GM19438 (cell line): ENCODE data around the gene REEP1.

ENCODE experiments used
- ATAC-seq: cut with Tn5 transposase; IDR thresholded peaks from one replicate; pipeline ENCODE4 v1.9.1; 2021; ENCODE audit warnings: low read depth; ENCODE audit not compliant: unreplicated experiment

REEP1 gene, protein sequence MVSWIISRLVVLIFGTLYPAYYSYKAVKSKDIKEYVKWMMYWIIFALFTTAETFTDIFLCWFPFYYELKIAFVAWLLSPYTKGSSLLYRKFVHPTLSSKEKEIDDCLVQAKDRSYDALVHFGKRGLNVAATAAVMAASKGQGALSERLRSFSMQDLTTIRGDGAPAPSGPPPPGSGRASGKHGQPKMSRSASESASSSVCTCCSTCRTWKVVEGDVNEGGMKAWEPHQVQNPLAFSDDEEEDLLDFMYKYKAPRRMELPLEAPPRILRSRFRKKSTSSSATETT

DNA sequence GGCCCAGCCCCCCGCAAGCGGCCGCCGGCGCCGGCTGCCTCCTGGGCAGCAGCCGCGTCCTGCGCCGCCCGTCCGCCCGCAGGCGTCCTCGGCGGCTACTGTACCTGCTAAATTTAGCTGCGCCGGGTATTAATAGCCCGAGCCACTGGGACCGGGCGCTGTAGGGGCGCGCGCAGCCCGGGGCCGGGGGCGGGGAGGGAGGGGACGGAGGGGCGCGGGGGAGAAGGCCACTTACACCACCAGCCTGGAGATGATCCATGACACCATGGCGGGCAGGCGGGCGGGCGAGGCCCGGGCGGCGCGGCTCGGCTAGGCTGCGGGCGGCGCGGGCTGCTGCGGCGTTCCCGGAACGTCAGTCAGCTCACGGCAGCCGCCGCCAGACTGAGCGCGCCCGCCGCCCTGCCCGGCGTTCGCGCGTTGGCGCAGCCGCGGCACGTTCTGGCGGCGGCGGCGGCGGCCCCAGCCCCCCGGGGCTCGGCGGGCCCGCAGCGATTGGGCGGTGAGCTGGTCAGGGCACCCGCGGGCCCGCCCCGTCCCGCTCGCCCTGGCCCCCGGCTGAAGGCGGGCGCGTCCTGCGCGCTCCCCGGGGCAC, at the start of gene REEP1:
Gene REEP1, minus strand, starts transcription at position 383 of the 592 bp plus-strand sequence. Its CDS starts 116 bp downstream, at position 267.
- ATAC-seq: no peak

DNA sequence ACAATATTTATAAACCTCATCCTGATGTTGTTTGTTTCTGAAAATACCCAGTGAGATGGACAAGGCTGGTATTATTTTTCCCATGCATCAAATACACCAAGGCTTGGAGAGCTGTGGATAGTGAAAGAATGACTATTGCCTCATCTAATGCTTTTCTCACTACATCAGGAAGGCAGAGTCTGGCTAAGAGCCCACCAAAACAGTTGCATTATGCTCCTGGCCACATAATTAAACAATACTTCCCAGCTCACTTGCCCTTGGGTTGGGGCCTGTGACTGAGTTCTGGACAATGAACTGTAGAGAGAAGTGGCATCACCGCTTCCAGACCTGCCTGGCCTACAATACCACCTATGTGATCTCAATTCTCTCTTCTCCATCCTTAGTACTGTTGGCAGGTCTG, 46.4 kb upstream of the REEP1 start:
- no peak for ATAC-seq

DNA sequence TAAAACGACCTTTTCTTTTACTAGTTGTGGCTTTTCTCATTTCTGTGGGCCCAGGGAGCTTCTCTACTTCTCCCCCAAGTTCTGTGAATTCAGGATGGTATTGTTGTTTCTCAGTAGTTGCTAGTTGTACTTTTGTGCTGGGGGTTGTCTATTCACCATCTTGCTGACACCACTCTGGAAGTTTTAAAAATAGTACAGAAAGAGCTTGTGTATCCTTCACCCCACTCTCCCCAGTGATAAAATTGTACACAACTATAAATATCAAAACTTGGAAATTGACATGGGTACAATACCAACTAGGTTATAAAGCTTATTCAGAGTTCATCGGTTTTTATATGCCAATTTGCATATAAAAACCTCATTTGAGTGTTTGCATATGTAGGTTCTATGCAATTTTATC, 45.3 kb upstream of the REEP1 start:
- ATAC-seq: no peak

DNA sequence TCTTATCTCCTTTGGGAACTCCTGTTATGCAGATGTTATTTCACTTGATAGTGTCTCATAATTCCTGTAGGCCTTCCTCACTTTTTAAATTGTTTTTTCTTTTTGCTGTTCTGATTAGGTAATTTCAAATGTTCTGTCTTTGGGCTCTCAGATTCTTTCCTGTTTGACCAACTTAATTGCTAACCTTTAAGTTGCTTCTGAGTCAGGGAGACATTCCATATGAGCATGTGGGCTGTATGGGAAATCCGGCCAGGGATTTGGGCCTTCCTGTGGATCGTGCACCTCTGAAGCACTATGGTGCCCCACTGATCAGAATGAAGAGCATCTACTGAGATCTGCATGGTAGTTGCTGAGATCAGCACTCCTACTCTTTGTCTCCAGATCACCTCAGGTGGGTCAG, 44.7 kb upstream of the REEP1 start:
- ATAC-seq: no peak

DNA sequence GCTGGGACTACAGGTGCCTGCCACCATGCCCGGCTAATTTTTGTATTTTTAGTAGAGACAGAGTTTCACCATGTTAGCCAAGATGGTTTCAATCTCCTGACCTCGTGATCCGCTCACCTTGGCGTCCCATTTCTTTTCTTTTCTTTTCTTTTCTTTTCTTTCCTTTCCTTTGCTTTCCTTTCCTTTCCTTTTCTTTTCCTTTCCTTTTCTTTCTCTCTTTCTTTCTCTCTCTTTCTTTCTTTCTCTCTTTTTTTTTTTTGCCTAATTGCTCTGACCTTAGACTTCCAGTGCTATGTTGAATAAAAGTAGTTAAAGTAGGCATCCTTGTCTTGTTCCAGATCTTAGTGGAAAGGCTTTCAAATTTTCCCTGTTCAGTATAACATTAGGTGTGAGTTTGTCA, 41.0 kb upstream of the REEP1 start:
- no peak for ATAC-seq

DNA sequence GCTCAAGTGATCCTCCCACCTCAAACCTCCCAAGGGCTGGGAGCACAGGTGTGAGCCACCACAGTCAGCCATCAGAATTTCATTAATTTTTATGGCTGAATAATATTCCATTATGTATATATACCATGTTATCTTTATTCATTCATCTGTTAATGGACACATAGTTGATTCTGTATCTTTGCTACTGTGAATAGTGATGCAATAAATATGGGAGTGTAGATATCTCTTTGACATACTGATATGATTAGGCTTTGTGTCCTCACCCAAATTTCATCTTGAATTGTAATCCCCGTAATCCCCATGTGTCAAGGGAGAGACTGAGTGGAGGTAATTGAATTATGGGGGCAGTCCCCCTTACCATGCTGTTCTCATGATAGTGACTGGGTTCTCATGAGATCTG, 38.2 kb upstream of the REEP1 start:
- ATAC-seq: no peak

DNA sequence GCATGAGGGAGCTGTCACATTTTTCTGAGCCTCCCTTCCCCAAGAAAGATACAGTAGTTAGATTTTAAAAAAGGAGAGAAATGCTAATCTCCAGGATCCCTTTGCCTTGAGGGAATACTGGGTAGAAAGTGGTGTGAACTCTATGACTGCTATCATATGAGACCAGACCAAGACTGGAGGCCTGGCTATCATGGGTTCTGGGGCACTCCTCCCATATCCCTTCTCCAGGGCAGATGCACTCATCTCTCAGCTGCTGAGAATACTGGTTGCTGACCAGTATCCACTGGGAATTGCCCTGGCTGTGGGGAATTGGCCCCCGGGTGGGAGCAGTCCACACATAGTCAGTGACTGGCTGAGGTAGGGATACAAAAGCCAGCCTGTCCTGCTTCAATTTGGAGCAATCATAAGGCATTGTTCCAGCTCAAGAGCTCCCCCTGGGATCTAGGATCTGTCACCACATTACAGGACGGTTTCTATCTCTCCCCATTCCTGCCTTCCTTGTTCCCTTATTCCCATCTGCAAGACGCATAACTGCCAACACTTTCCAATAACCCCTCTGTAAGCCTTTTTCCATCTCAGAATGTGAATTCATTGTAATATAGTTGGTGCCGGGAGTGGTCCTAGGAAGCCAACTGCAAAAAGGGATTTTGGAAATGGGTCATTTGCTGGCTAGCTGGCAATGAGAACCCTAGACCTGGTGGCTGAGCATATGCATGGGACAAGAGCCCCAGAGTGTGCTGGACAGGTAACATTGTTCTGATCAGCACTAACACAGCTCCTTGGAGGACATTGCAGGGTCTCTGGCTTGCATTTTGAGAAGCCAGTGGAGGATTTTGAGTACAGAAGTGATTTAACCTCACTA, 35.4 kb upstream of the REEP1 start:
- no peak for ATAC-seq

DNA sequence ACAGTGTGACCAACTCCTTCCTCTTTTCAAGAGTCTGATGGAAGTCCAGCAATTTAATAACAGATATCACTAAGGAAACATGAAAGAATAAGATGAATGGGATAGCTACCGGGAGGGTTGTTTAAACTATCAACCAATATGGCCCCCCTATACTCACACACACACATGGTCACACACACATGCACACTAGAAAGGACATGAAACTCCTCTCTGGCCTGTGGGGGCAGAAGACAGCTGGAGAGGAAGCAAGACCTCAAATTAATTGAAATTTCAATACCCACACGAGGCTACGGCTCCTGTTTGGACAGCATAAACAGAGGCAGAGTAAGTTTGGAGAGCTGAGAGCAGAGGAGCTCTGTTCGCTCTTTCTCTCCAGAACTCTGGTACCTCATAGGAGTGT, 34.7 kb upstream of the REEP1 start:
- ATAC-seq: no peak

DNA sequence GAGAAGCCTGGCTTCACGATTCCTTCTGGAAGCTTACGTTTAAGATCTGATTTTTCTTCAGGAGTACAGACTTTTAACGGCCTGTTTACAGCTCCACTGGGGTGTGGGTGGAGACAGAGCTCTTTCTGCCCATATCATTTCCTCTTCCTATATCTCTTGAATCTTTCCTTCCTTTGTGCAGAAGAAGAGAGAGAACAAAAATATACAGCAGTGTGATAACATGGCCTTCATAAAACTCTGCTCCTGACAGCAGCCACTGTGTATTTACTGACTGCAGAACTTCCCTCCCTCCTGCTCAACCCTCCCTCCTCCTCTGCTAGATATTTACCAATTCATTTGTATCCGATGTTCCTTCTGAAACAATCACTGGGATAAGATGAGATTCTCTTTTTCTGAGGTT, 34.1 kb upstream of the REEP1 start:
- ATAC-seq: no peak

DNA sequence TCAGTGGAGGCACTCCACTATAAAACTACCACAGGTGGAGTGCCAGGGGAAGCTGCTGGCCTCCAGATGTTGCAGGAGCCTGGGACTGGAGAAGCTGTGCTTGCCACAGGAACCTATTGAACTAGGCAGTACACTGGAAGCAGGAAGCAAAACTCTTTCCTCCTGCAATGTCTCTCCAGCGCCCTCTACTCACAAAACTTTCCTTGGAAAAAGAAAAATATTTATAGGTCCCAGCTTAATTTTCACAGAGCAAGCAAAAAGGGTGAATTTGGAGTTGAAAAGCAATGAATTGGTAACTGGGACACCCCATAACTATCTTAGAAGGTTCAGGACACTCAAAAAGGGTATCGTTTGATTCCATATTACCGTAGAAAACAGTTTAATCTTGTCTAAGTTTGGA, 33.2 kb upstream of the REEP1 start:
- no peak for ATAC-seq

DNA sequence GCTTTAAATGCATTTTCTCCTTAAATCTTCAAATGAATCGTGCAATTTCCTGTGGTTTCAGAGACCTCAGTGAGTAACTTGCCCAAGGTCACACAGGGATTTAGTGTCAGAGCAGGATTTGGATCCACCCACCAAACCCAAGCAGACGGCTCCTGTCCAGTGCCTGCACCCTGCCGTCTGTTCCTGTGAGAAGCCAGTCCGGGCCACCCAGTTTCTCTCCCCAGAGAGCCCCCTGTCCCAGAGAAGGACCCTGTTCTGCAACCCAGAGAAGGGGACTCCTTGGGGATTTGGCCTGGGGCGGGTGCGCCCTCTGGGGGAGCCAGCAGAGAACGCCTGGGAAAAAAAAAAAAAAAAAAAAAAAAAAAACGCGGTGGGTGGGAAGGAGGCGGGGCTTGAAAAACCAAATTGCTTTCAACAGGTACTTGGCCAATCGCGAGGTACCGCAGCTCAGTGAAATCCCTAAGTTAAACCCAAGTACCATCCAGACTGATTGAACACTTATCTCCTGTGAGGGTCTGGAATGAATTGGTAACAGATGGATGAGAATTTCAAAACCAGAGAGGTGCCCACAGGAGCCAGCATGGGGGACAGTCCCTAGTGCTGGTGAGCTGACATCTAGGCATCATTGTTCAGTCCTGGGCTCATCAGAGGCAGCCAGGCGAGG, 30.9 kb upstream of the REEP1 start:
- peak; percentile 54 for ATAC-seq

DNA sequence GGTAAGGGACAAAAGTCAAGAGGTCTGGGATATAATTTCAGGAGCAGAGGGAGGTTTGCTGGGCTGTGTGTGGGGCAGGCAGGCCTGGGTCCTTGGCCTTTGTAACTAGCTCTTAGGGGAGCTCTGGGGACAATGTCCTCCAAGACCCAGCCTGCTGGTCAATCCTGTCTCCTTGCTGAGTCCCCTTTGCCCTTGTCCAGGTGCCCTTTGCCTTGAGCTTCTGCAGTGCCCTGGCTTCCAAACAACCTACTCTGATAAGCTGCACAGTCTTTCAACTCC, 30.0 kb upstream of the REEP1 start:
- no peak for ATAC-seq

DNA sequence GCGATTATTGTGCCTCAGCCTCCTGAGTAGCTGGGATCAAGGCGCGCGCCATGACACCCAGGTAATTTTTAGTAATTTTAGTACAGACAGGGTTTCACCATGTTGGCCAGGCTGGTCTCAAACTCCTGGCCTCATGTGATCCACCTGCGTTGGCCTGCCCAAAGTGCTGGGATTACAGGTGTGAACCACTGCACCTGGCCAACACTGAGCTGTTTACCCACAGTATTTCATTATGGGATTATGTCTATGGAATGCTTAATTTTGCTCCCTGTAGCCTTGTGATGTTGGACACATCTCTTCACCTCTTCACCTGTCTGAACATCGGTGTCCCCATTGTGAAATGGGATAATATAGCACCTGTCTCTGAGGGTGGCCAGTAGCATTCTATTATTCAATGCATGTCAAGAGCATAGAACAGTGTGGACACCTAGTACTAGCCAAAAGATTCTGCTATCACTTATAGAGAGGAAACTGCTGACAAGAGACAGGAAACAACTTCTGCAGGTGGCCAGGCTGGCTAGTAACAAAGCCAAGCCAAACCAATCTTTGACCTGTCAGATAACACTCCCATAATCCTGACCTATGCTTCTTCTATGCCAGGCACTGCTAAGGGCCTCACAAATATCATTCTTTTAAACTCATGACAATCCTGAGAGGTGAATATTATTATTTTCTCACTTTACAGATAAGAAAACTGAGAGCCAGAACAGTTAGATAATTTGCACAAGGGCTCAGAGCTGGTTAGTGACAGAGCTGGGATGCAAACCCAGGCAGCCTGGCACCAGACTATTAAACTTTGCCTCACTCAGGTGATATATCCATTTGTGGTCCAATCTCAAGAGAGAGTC, 29.4 kb upstream of the REEP1 start:
- ATAC-seq: no peak

DNA sequence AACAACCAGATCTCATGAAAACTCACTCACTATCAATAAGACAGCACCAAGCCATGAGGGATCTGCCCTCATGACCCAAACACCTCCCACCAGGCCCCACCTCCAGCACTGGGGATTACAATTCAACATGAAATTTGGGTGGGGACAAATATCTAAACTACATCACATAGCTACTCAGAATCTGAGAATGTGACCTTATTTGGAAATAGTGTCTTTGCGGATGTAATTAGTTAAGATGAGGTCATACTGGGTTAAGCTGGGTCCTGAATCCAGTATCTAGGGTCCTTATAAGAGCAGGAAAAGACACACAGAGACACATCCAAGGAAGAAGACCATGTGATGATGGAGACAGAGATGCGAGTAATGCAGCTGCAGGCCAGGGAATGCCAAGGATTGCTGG, 27.5 kb upstream of the REEP1 start:
- no peak for ATAC-seq

DNA sequence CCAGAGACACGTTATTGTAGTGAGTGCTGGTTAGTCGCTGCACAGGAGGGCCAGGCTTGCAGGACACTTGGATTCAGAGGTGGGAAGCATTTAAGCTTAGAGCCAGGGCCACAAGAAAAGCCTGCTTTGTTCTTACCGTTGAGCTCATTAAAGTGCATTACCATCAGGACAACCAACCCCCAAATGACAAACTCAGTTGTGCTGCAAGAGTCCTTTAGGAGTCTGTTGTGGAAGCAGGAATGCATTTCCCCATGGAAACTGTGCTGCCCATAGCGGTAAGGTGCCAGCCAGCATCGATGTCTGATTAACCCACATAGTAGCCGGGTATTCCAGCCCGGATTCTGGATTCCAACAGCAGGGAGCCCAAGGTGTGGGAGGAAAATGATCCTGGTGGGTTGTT, 23.4 kb upstream of the REEP1 start:
- ATAC-seq: no peak

DNA sequence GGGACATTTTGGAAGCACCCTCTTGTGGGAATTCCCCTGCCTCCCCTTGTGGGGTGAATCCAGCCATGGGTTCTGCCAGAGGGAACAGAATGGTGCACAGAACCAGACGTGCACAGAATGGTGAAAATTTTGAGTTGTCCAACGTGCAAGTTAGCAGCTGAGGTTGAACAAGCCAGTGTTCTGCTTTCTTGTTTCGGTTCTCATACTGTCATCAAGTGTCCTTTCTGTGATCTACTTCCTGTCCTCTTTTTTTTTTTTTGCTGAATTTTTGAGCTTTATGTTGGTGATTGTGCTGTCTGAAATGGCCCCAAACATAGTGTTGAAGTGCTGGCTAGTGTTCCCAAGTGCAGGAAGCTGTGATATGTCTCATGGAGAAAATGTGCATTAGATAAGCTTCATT, 21.5 kb upstream of the REEP1 start:
- ATAC-seq: no peak

DNA sequence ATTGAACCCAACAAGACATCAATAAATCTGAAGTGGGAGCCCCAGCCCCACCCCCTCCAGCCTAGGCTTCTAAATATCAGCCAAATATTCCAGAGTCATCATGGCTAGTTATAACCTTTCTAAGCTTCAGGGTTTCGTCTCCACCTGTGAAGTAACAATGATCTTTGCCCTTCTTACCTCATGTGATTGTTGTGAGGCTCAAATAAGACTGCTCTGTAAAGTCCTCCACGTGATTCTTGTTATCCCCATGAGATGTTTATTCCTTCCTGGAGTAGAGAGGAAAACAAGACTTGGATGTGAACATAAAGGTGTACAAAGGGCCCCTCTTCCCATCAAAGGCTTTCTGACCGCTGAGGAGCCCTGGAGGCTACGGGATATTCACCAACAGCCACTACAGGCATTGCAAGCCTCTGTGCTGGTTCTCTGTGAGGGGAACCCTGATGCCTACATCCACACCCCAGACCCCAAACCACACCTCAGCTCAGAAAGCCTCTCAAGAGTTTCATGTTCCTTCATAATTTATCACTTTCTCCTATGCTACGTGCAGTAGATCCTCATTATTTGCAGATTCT, 20.1 kb upstream of the REEP1 start:
- ATAC-seq: no peak

DNA sequence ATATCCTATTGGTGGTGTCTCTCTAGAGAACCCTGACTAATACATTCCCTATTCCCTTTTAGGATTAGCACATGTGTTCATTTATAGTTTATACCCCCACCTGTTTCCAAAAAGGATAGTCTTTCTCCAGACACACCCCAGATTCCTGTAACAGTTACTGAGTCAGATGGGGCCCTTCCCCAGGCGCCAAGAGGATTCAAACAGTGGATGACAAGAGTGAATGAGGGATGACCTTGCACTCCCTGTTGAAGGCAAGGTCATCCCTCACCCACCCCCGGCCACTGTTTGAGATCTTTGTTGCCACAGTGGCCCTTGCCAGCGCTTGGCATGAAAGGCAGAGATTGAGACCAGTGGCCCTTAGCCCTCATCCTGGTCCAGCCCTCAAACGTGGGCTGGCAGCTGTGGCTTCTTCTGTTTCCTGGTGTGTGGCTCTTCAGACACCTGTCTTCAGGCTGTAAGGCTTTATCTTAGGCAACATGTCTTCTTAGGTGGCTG, 15.3 kb upstream of the REEP1 start:
- no peak for ATAC-seq

DNA sequence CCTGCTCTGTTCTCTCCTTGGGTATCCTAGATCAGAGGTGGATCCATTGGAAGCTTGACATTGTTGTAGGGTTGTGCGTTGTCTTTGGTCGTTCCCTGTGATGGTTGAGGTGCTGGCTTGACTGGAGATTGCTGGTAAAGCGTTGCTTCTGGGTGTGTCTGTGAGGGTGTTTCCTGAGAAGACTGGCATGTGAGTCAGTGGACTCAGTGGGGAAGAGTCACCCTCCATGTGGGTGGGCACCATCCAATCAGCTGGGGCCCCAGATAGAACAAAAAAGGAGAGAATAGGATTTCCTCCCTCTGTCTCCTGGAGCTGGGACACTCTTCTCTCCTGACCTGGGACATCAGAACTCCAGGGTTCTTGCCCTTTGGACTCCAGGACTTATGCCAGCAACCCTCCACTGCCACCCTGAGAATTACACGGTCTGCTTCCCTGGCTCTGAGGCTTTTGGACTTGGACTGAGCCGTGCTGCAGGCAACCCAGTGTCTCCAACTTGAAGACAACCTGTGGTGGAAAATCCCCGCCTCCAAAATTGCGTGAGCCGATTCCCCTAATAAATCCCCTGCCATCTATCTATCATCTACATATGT, 14.8 kb upstream of the REEP1 start:
- no peak for ATAC-seq

DNA sequence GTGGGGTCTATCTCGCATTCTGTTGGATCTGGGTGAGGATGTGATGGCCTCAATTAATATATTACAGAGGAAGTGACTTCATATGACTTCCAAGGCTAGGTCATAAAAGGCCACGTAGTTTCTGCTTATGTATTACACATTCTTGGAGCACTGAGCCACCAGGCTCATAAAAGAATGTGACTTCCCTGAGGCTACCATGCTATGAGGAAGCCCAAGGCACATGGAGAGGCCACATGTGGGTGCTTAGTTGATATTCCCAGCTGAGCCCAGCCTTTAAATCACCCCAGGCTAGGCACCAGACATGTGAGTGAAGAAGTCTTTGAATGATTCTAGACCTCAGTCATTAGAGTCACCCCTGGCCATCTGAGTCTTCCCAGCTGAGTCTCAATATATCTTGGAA, 13.3 kb upstream of the REEP1 start:
- ATAC-seq: no peak
